IPS-15b (cell line): ENCODE measurements around the gene PIEZO1.

Experiments
- H3K27me3 ChIP-seq: one replicate; pipeline ENCODE4 v1.6.1; 2013; ENCODE audit warnings: low read length; ENCODE audit not compliant: control insufficient read depth, insufficient read depth
- H3K36me3 ChIP-seq: one replicate; pipeline ENCODE4 v1.6.1; 2013; ENCODE audit warnings: low read length; ENCODE audit not compliant: control insufficient read depth, insufficient read depth
- H3K4me1 ChIP-seq: one replicate; pipeline ENCODE4 v1.6.1; 2013; ENCODE audit warnings: mild to moderate bottlenecking, low read length; ENCODE audit not compliant: control insufficient read depth, insufficient read depth
- H3K4me3 ChIP-seq: one replicate; pipeline ENCODE4 v1.5.1; 2013; ENCODE audit warnings: low read depth, low read length
- H3K9ac ChIP-seq: one replicate; pipeline ENCODE4 v1.6.1; 2013; ENCODE audit warnings: low read depth, mild to moderate bottlenecking, low read length
- H3K9me3 ChIP-seq: one replicate; pipeline ENCODE4 v1.6.1; 2013; ENCODE audit warnings: mild to moderate bottlenecking, low read length; ENCODE audit not compliant: control insufficient read depth, insufficient read depth

The PIEZO1 gene

GRCh38 chr16:88694221-88695087, 90.6 kb downstream of the PIEZO1 start:
- Histone ChIP-seq H3K9me3 (no peaks in the 10 kb centered on the region), H3K4me3 (no peak overlapping the region), H3K9ac (no peak overlapping the region), H3K27me3 (no peaks in the 10 kb centered on the region), H3K4me1 (no peaks in the 10 kb centered on the region), H3K36me3 (peaks cover 15% of the 10 kb centered on the region)

- H3K4me1 ChIP-seq = peaks cover 2% of the 10 kb centered on the region
- peaks cover 2% of the 10 kb centered on the region for H3K27me3 ChIP-seq
- peaks cover 13% of the 10 kb centered on the region for H3K36me3 ChIP-seq
- H3K4me3 ChIP-seq = no peak overlapping the region
- no peak overlapping the region for H3K9ac ChIP-seq
- H3K9me3 ChIP-seq = no peaks in the 10 kb centered on the region
Observed at GRCh38 chr16:88693420-88694177, 91.4 kb downstream of the PIEZO1 start.

- Histone ChIP-seq H3K9ac (no peak overlapping the region), H3K4me1 (peaks cover 2% of the 10 kb centered on the region), H3K36me3 (peaks cover 11% of the 10 kb centered on the region), H3K9me3 (no peaks in the 10 kb centered on the region), H3K4me3 (no peak overlapping the region), H3K27me3 (peaks cover 2% of the 10 kb centered on the region)
Observed at GRCh38 chr16:88692861-88693260, 92.2 kb downstream of the PIEZO1 start.

GRCh38 chr16:88691924-88692560, 93.0 kb downstream of the PIEZO1 start:
- Histone ChIP-seq H3K36me3 (peaks cover 4% of the 10 kb centered on the region), H3K27me3 (peaks cover 6% of the 10 kb centered on the region), H3K4me3 (no peak overlapping the region), H3K9ac (no peak overlapping the region), H3K9me3 (no peaks in the 10 kb centered on the region), H3K4me1 (peaks cover 2% of the 10 kb centered on the region)

GRCh38 chr16:88691129-88691813, 93.7 kb downstream of the PIEZO1 start:
- Histone ChIP-seq H3K36me3 (peaks cover 3% of the 10 kb centered on the region), H3K27me3 (peaks cover 12% of the 10 kb centered on the region), H3K9me3 (no peaks in the 10 kb centered on the region), H3K4me3 (no peak overlapping the region), H3K4me1 (peaks cover 5% of the 10 kb centered on the region), H3K9ac (no peak overlapping the region)

- Histone ChIP-seq H3K36me3 (no peaks in the 10 kb centered on the region), H3K9me3 (no peaks in the 10 kb centered on the region), H3K9ac (no peak overlapping the region), H3K4me3 (no peak overlapping the region), H3K27me3 (peaks cover 12% of the 10 kb centered on the region), H3K4me1 (peaks cover 5% of the 10 kb centered on the region)
Observed at GRCh38 chr16:88690341-88691128, 94.5 kb downstream of the PIEZO1 start.

- no peak overlapping the region for H3K4me3 ChIP-seq
- no peaks in the 10 kb centered on the region for H3K36me3 ChIP-seq
- no peaks in the 10 kb centered on the region for H3K9me3 ChIP-seq
- H3K27me3 ChIP-seq = peaks cover 12% of the 10 kb centered on the region
- H3K4me1 ChIP-seq = peaks cover 5% of the 10 kb centered on the region
- no peak overlapping the region for H3K9ac ChIP-seq
Observed at GRCh38 chr16:88688013-88688778, 96.8 kb downstream of the PIEZO1 start.

- H3K4me3 ChIP-seq = no peak overlapping the region
- peaks cover 12% of the 10 kb centered on the region for H3K27me3 ChIP-seq
- H3K4me1 ChIP-seq = peaks cover 5% of the 10 kb centered on the region
- no peak overlapping the region for H3K9ac ChIP-seq
- no peaks in the 10 kb centered on the region for H3K36me3 ChIP-seq
- no peaks in the 10 kb centered on the region for H3K9me3 ChIP-seq
Observed at GRCh38 chr16:88687676-88688012, 97.4 kb downstream of the PIEZO1 start.

- Histone ChIP-seq H3K36me3 (no peaks in the 10 kb centered on the region), H3K27me3 (peaks cover 12% of the 10 kb centered on the region), H3K4me1 (peaks cover 5% of the 10 kb centered on the region), H3K9ac (no peak overlapping the region), H3K4me3 (no peak overlapping the region), H3K9me3 (no peaks in the 10 kb centered on the region)
Observed at GRCh38 chr16:88687254-88687576, 97.8 kb downstream of the PIEZO1 start.

GRCh38 chr16:88686439-88687253, 98.4 kb downstream of the PIEZO1 start, which contains the start of gene SNAI3:
SNAI3 (minus strand) TSS chr16:88686507; CDS start chr16:88686406, 101 bp downstream.
- Histone ChIP-seq H3K4me1 (peaks cover 5% of the 10 kb centered on the region), H3K27me3 (peaks cover 12% of the 10 kb centered on the region), H3K36me3 (no peaks in the 10 kb centered on the region), H3K9me3 (no peaks in the 10 kb centered on the region), H3K4me3 (peak within 1 kb of the TSS; percentile 67), H3K9ac (peak within 1 kb of the TSS; percentile 65)
